OCI-LY7 (cell line): ENCODE results near the gene XAB2.

ENCODE experiments used
- EZH2phosphoT487 ChIP-seq: fragments of 200-600 bp; sonication (generic); IDR thresholded peaks from 2 replicates; pipeline ENCODE4 v1.6.1; 2018; ENCODE audit warnings: low read depth, borderline replicate concordance, mild to moderate bottlenecking, mixed run types, antibody characterized with exemption, low read length, moderate library complexity, mixed read lengths
- TF ChIP-seq, protein P1 (sequence below): fragments of 200-600 bp; sonication (generic); conservative IDR thresholded peaks from 2 replicates; pipeline ENCODE4 v1.5.1; 2014; ENCODE audit warnings: mild to moderate bottlenecking, antibody characterized with exemption, low read length, moderate library complexity, mixed read lengths

DNA sequence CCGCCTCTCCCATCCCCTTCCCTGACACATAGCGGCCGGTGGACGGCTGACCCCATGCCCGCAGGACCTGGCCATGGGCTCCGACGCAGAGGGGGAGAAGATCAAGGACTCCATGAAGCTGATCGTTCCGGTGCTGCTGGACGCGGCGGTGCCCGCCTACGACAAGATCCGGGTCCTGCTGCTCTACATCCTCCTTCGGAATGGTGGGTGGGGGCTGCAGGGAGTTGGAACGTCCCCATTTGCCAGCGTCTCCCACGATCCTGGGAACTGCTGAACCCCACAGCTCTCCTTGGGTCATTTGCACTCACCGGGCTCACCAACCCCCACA lies 15.2 kb upstream of the XAB2 start:
- TF ChIP-seq, protein P1, sequence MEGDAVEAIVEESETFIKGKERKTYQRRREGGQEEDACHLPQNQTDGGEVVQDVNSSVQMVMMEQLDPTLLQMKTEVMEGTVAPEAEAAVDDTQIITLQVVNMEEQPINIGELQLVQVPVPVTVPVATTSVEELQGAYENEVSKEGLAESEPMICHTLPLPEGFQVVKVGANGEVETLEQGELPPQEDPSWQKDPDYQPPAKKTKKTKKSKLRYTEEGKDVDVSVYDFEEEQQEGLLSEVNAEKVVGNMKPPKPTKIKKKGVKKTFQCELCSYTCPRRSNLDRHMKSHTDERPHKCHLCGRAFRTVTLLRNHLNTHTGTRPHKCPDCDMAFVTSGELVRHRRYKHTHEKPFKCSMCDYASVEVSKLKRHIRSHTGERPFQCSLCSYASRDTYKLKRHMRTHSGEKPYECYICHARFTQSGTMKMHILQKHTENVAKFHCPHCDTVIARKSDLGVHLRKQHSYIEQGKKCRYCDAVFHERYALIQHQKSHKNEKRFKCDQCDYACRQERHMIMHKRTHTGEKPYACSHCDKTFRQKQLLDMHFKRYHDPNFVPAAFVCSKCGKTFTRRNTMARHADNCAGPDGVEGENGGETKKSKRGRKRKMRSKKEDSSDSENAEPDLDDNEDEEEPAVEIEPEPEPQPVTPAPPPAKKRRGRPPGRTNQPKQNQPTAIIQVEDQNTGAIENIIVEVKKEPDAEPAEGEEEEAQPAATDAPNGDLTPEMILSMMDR, result no peak
- no peak for TF ChIP-seq EZH2phosphoT487
